B cell (primary cell): ENCODE data around the gene CNMD. TPM values are rescaled to one million over a fixed set of nuclear protein-coding genes. Genes with fewer than 3 reads are reported as not detected.

Source experiments
- ATAC-seq: fragments of 200-7000 bp; cut with Tn5 transposase; one replicate; pipeline ENCODE4 v1.10.0; 2021; ENCODE audit warnings: low read depth, mild to moderate bottlenecking, moderate number of reproducible peaks, moderate library complexity
- CTCF ChIA-PET: fragments of 350-600 bp; sonication (Branson Sonifier 250); formaldehyde crosslinking; loops from one replicate; lab custom pipeline; 2021; ENCODE audit warnings: antibody characterized with exemption, inconsistent platforms; lab: Charles Lee
- POLR2A ChIA-PET: fragments of 350-600 bp; sonication (Branson Sonifier 250); formaldehyde crosslinking; loops from one replicate; lab custom pipeline; 2021; ENCODE audit warnings: antibody characterized with exemption; lab: Charles Lee
- DNase-seq: peaks from one replicate; pipeline ENCODE4 v3.0.0; 2013
- H2AFZ ChIP-seq: 2 replicates; pipeline ENCODE4 v1.6.1; 2012; ENCODE audit warnings: mild to moderate bottlenecking, low read depth, low read length; ENCODE audit not compliant: insufficient read depth, poor library complexity, severe bottlenecking
- H3K27ac ChIP-seq, 2 donors: 1 replicate in 1 of 2; 2 replicates in 1 of 2; pipeline ENCODE4 v1.5.1; 2012 to 2013; ENCODE audit warnings: low read length in 2 of 2, mild to moderate bottlenecking in 2 of 2, moderate library complexity in 1 of 2
- H3K27me3 ChIP-seq, 4 experiments: fragments of 200-600 bp in 1 of 4; sonication (generic) in 1 of 4; replicated peaks in 1 of 4; 1 replicate in 2 of 4; 2 replicates in 2 of 4; pipeline versions ENCODE4 v1.6.1 to v1.7.0; 2013 to 2016; ENCODE audit warnings: low read length in 3 of 4, mild to moderate bottlenecking in 2 of 4, mixed read lengths in 1 of 4, moderate library complexity in 1 of 4; ENCODE audit not compliant: insufficient read depth in 4 of 4, control insufficient read depth in 3 of 4; ENCODE audit errors: control extremely low read depth in 1 of 4
- H3K36me3 ChIP-seq, 2 experiments: replicated peaks in 1 of 2; 1 replicate in 1 of 2; 2 replicates in 1 of 2; pipeline versions ENCODE4 v1.6.1 to v1.7.1; 2013; ENCODE audit warnings: low read length in 1 of 2; ENCODE audit not compliant: insufficient read depth in 2 of 2, control insufficient read depth in 1 of 2; ENCODE audit errors: control extremely low read depth in 1 of 2, extremely low read depth in 1 of 2
- H3K4me1 ChIP-seq, 2 donors: fragments of 200-600 bp in 1 of 2; sonication (generic) in 1 of 2; 1 replicate in 1 of 2; 2 replicates in 1 of 2; pipeline versions ENCODE4 v1.5.1 to v1.6.1; 2013 to 2017; ENCODE audit warnings: low read length in 2 of 2; ENCODE audit not compliant: control insufficient read depth in 2 of 2, insufficient read depth in 2 of 2
- H3K4me2 ChIP-seq: replicated peaks from 2 replicates; pipeline ENCODE3; 2012; ENCODE audit warnings: mild to moderate bottlenecking, low read depth, low read length; ENCODE audit not compliant: poor library complexity, severe bottlenecking
- H3K4me3 ChIP-seq, 5 experiments: fragments of 200-600 bp in 1 of 5; sonication (generic) in 1 of 5; 1 replicate in 3 of 5; 2 replicates in 2 of 5; pipeline versions ENCODE4 v1.5.1 to v1.7.0; 2011 to 2016; ENCODE audit warnings: low read length in 4 of 5, mild to moderate bottlenecking in 4 of 5, low read depth in 2 of 5, control low read depth in 1 of 5, moderate library complexity in 1 of 5; ENCODE audit not compliant: insufficient read depth in 1 of 5; ENCODE audit errors: control extremely low read depth in 1 of 5, extremely low read depth in 1 of 5
- H3K79me2 ChIP-seq: fragments of 200-600 bp; sonication (generic); one replicate; pipeline ENCODE4 v1.6.0; 2016; ENCODE audit warnings: low read length; ENCODE audit not compliant: control insufficient read depth, insufficient read depth
- H3K9ac ChIP-seq: fragments of 200-600 bp; sonication (generic); 2 replicates; pipeline ENCODE4 v1.6.1; 2017; ENCODE audit warnings: mild to moderate bottlenecking, low read length, moderate library complexity
- H3K9me3 ChIP-seq, 3 donors: one replicate each; pipeline versions ENCODE4 v1.6.1 to v1.7.1; 2013; ENCODE audit warnings: low read length in 2 of 3; ENCODE audit not compliant: control insufficient read depth in 2 of 3, insufficient read depth in 1 of 3; ENCODE audit errors: control extremely low read depth in 1 of 3
- H4K20me1 ChIP-seq: 2 replicates; pipeline ENCODE4 v1.6.0; 2012; ENCODE audit warnings: mild to moderate bottlenecking, low read length; ENCODE audit not compliant: insufficient read depth, control insufficient read depth, poor library complexity, severe bottlenecking
- H3K27ac Mint-ChIP-seq: one replicate; pipeline ENCODE4 v1.8.0; 2021; ENCODE audit warnings: mixed read lengths
- H3K27me3 Mint-ChIP-seq: one replicate; pipeline ENCODE4 v1.8.0; 2021; ENCODE audit warnings: mixed read lengths
- H3K4me1 Mint-ChIP-seq: one replicate; pipeline ENCODE4 v1.8.0; 2021; ENCODE audit warnings: mixed read lengths
- H3K4me3 Mint-ChIP-seq: one replicate; pipeline ENCODE4 v1.8.0; 2021; ENCODE audit warnings: mixed read lengths
- H3K9me3 Mint-ChIP-seq: one replicate; pipeline ENCODE4 v1.8.0; 2022; ENCODE audit warnings: mixed read lengths; ENCODE audit not compliant: insufficient read depth
- EZH2 ChIP-seq: IDR thresholded peaks from 2 replicates; pipeline ENCODE4 v1.6.1; 2012; ENCODE audit warnings: borderline replicate concordance, low read depth, mild to moderate bottlenecking, moderate library complexity, low read length; ENCODE audit not compliant: insufficient read depth, poor library complexity, severe bottlenecking
- WGBS: methylation state at CpG from one replicate; pipeline ENCODE4 v1.1.5; 2013; ENCODE audit warnings: missing lambda C conversion rate; ENCODE audit not compliant: insufficient coverage; 5-methylcytosine and 5-hydroxymethylcytosine counted together
- intact Hi-C: fragments of 100-400 bp; cut with micrococcal nuclease; formaldehyde crosslinking; loops from one replicate; pipeline ENCODE4 v1.10.0; 2022
- polyA plus RNA-seq: library from polyadenylated mRNA; depleted of rRNA; stranded (reverse); fragments of >200 nt; gene quantifications from 2 replicates; pipeline ENCODE4 v1.2.3, GENCODE V29; 2012
- total RNA-seq, 2 donors: library from RNA; stranded (reverse); fragments of 120-200 nt in 1 of 2; gene quantifications; 1 replicate in 1 of 2; 2 replicates in 1 of 2; pipeline versions ENCODE4 v1.2.3 to v1.2.4, GENCODE V29; 2013 to 2022
- TF ChIP-seq, protein P1 (sequence below): fragments of 200-600 bp; IDR thresholded peaks from one replicate; pipeline ENCODE4 v1.8.0; 2022; ENCODE audit warnings: antibody characterized with exemption, mild to moderate bottlenecking

Gene CNMD
- total and polyA plus RNA-seq, 2 donors (not counting 1 experiment from before 2014, with no cell fraction given): not detected

DNA sequence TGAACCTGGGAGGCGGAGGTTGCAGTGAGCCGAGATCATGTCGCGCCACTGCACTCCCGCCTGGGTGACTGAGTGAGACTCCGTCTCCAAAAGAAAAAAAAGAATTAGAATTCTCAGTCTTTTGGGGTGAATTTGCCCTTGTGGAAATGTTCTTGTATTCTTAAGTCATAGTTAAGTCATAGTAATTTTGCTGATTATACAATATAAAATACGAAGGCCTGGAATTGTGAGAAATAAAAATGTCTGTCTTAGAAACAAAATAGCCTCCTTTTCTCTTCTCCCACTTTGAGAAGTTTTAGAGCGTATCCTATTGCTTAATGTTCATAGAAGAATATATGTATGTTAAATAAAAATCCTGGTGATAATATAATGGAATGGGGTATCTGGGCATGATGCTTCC is 68.9 kb downstream of the CNMD start:
- Mint-ChIP-seq H3K27ac (no peak overlapping the region), H3K4me1 (no peaks in the 10 kb centered on the region), H3K9me3 (no peaks in the 10 kb centered on the region), H3K4me3 (no peak overlapping the region), H3K27me3 (no peaks in the 10 kb centered on the region)
- Histone ChIP-seq H3K9me3 (no peaks in the 10 kb centered on the region), H3K27ac (no peak overlapping the region), H3K4me2 (no peak overlapping the region), H3K79me2 (no peaks in the 10 kb centered on the region), H4K20me1 (no peaks in the 10 kb centered on the region), H3K27me3 (no peaks in the 10 kb centered on the region), H3K4me1 (no peaks in the 10 kb centered on the region), H3K9ac (no peak overlapping the region), H3K4me3 (no peak overlapping the region), H3K36me3 (peaks cover 6 to 38% of the 10 kb centered on the region in 2 experiments), H2AFZ (no peak overlapping the region)
- 100% methylated on average over 6 of the region's 8 CpGs for WGBS
- no peak for ATAC-seq
- TF ChIP-seq, protein P1, sequence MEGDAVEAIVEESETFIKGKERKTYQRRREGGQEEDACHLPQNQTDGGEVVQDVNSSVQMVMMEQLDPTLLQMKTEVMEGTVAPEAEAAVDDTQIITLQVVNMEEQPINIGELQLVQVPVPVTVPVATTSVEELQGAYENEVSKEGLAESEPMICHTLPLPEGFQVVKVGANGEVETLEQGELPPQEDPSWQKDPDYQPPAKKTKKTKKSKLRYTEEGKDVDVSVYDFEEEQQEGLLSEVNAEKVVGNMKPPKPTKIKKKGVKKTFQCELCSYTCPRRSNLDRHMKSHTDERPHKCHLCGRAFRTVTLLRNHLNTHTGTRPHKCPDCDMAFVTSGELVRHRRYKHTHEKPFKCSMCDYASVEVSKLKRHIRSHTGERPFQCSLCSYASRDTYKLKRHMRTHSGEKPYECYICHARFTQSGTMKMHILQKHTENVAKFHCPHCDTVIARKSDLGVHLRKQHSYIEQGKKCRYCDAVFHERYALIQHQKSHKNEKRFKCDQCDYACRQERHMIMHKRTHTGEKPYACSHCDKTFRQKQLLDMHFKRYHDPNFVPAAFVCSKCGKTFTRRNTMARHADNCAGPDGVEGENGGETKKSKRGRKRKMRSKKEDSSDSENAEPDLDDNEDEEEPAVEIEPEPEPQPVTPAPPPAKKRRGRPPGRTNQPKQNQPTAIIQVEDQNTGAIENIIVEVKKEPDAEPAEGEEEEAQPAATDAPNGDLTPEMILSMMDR: no peak
- no peak for TF ChIP-seq EZH2
- ChIA-PET POLR2A (no interaction called here), CTCF (no interaction called here)
- DNase-seq: no peak
- intact Hi-C loops: no loop called here

DNA sequence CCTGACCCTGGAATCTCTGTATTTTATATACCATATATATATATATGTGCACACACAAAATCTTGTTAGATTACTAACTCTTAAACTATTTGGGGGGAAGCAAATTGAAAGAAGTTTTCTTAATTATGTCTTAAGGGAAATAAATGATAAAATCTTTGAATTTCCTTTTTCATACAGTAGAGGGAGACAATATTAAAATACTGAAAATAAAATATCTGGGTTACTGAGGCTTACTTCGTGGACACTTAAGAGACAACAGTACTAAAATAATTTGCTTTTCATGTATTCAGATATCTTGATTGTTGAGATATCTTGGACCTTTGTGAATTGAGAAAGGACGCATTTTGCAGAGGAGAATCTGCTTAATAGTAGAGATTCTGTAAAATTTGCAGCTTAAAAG is 69.9 kb downstream of the CNMD start:
- TF ChIP-seq, protein P1: no peak
- TF ChIP-seq EZH2: no peak
- peaks cover 9 to 44% of the 10 kb centered on the region in 2 experiments for H3K36me3 ChIP-seq

More for the DNA sequence above, 69.9 kb downstream of the CNMD start:
- Histone ChIP-seq H3K9ac (no peak overlapping the region), H3K9me3 (no peaks in the 10 kb centered on the region), H4K20me1 (no peaks in the 10 kb centered on the region), H3K4me3 (no peak overlapping the region), H3K27ac (no peak overlapping the region), H3K4me1 (no peaks in the 10 kb centered on the region), H3K4me2 (no peak overlapping the region), H3K27me3 (no peaks in the 10 kb centered on the region), H3K79me2 (no peaks in the 10 kb centered on the region), H2AFZ (no peak overlapping the region)
- Mint-ChIP-seq H3K4me3 (no peak overlapping the region), H3K4me1 (no peaks in the 10 kb centered on the region), H3K9me3 (no peaks in the 10 kb centered on the region), H3K27ac (no peak overlapping the region), H3K27me3 (no peaks in the 10 kb centered on the region)
- ChIA-PET CTCF (no interaction called here), POLR2A (no interaction called here)
- no CpG with 5 or more reads among the region's 2 CpGs for WGBS
- intact Hi-C loops: no loop called here
- ATAC-seq (no peak), DNase-seq (no peak)
